Cardiac fibroblast (primary cell): ENCODE data around the gene KCTD13.
A peak's percentile ranks its signal among the peaks of the same experiment; 100 is the strongest.
"Not testable (repeated sequence)": the region's sequence is repeated elsewhere in the genome, so short reads cannot be mapped to it uniquely, and the experiment has no call there.

Experiments
- DNase-seq, 2 donors: peaks; one replicate each; pipeline versions ENCODE4 v3.0.0 to v3.0.0-alpha.2; 2010; ENCODE audit warnings: low read depth in 2 of 2
- H3K4me3 ChIP-seq, 2 donors: replicated peaks in 1 of 2; 1 replicate in 1 of 2; 2 replicates in 1 of 2; pipeline ENCODE4 v1.5.1; 2011; ENCODE audit warnings: low read depth in 2 of 2, low read length in 2 of 2, mild to moderate bottlenecking in 2 of 2, moderate library complexity in 1 of 2
- TF ChIP-seq, protein P1 (sequence below): IDR thresholded peaks from one replicate; pipeline ENCODE4 v1.5.1; 2011; ENCODE audit warnings: low read depth, mild to moderate bottlenecking, low read length, inconsistent platforms

The KCTD13 gene

DNA sequence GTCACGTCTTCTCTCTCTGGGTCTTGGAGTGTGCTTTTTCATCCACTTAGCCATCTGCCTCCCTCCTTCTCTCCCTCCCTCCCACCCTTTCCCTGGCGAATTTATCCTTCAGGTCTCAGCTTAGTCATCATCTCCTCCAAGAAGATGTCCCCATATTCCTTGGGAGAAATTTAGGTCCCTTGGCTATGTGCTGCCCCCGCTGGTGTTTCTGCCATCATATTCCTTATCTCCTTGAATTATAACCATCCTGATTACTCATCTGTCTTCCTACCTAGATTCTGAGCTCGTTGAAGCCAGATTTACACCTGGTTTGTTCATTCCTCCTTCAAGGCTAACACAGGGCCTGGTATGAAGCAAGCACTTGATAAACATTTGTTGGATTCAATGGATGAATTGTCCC, 31.7 kb downstream of the KCTD13 start:
- TF ChIP-seq, protein P1, sequence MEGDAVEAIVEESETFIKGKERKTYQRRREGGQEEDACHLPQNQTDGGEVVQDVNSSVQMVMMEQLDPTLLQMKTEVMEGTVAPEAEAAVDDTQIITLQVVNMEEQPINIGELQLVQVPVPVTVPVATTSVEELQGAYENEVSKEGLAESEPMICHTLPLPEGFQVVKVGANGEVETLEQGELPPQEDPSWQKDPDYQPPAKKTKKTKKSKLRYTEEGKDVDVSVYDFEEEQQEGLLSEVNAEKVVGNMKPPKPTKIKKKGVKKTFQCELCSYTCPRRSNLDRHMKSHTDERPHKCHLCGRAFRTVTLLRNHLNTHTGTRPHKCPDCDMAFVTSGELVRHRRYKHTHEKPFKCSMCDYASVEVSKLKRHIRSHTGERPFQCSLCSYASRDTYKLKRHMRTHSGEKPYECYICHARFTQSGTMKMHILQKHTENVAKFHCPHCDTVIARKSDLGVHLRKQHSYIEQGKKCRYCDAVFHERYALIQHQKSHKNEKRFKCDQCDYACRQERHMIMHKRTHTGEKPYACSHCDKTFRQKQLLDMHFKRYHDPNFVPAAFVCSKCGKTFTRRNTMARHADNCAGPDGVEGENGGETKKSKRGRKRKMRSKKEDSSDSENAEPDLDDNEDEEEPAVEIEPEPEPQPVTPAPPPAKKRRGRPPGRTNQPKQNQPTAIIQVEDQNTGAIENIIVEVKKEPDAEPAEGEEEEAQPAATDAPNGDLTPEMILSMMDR, result no peak
- H3K4me3 ChIP-seq, result no peak overlapping the region
- DNase-seq, result no peak

DNA sequence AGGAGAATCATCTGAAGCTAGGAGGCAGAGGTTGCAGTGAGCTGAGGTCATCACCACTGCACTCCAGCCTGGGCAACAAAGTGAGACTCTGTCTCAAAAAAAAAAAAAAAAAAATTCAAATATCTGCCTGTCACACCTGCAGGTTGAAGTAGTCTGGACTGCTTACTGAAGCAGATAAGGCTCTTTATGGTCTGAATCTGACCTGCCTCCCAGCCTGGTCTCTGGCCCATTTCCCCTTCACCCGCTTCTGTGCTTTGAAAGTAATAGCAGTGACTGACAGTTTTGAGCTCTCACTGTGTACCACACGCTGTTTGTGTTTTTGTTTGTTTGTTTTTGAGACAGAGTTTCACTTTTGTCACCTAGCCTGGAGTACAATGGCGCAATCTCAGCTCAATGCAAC, 32.5 kb downstream of the KCTD13 start:
- TF ChIP-seq, protein P1, result no peak
- DNase-seq, result no peak
- H3K4me3 ChIP-seq, result no peak overlapping the region

DNA sequence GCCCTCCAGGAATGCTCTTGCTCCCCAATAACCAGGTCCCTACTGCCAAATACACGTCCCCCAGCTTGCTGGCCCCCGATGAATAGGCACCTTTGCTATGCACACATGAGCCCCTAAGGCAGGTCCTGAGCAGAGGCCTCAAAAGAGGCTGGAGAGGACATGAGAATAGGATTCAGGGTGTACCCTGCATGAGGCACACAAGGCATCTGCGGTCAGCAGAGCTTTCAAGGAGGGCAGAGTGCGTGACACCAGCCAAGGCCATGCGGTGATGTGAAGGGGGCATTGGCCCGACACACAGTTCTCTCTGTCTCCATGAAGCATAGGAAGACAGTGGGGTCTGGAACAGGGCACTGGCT, 33.6 kb downstream of the KCTD13 start:
- no peak overlapping the region for H3K4me3 ChIP-seq
- no peak for DNase-seq
- TF ChIP-seq, protein P1, result no peak

DNA sequence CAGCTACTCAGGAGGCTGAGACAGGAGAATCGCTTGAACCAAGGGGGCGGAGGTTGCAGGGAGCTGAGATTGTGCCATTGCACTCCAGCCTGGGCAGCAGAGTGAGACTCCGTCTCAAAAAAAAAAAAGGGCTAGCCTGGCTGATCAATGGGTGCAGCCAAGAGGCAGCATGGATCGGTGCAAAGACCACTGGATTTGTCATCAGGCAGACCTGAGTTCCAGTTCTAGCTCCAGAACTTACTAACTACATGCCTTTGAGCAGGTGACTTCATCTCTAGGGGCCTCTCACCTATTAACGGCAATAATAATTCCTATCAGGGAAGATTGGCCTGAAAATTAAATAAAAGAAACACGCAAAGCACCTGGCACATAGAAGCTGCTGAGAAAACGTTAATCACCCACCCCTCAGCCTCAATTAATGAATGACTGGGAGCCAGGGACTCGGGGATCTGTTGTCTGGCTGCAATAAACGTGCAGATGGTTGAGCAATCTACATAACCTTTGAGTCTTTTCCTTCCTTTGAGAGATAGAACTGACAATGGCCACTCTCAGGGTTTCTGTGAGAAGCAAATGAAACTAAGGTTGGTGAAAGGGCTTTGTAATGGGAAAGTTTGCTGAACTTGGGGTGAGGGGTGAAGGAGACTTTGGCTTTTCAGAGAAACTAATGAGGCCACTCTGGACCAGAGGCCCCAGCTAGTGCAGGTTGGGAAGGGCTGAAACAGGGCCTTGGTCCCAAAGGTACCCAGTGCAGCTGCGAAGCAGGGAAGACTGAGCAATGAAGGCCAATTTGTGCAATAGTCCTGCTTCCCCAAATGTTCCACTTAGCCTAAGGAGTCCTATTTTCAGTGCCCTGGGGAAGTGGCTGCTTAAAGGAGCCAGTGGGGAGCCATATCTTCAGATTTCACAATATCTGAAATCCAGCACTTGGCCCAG, 34.2 kb downstream of the KCTD13 start:
- peak in 1 of 2 donors; percentile 26 for DNase-seq
- H3K4me3 ChIP-seq, result no peak overlapping the region
- TF ChIP-seq, protein P1, result no peak

DNA sequence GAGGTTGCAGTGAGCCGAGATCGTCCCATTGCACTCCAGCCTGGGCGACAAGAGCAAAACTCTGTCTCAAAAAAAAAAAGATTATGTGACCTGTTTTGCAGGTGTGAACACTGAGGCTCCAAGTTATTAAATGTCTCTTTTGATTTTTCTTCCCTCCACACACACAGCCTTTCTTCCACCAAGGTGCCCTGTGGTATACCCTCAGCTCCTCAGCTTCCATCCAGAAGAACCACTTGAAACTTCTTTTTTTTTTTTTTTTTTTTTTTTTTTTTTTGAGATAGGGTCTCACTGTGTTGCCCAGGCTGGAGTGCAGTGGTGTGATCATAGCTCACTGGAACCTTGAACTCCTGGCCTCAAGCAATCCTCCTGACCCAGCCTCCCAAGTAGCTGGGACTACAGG, 36.7 kb downstream of the KCTD13 start:
- H3K4me3 ChIP-seq, DNase-seq: not testable (repeated sequence)

DNA sequence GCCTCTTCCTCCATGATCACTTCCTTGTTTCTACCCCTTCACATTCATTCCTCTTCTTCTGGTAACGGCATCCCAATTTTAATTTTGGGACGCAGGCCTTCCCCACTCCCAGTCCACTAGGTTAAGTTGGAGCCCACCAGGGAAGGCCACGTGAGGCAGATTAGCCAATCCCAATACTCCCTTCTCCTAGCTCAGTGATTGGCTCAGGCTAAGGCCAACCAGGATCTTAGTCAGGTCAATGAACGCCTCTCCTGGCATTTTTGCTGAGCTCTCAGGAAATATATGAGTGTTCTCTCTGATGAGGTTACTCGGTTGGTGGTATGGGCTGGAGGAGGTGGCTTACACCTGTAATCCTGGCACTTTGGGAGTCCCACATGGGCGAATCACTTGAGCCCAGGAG, 42.0 kb downstream of the KCTD13 start:
- no peak overlapping the region for H3K4me3 ChIP-seq
- TF ChIP-seq, protein P1, result no peak
- no peak for DNase-seq

DNA sequence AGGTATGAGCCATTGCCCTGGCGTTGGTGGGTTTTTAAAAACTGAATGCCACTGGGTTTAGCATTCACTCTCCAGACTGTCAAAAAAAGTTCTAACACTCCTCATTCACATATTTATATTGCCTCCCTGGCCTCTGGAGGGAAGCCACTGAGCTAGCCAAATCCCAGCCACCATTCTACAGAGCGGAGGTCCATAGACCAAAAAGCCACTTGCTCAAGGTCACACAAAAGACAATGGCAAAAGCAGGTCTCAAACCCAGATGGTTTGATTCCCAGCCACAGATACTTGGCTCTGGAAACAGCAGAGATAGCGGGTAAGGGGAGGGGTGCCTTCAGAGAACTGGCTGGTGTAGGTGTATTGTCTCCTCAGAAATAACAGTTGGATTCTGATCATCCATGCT, 45.0 kb downstream of the KCTD13 start:
- H3K4me3 ChIP-seq, result no peak overlapping the region
- no peak for DNase-seq
- TF ChIP-seq, protein P1, result no peak
